Body of pancreas (tissue), 4 donors: ENCODE measurements around the gene MMP20. TPM values are rescaled to one million over a fixed set of nuclear protein-coding genes. Genes with fewer than 3 reads are reported as not detected.

Source experiments
- ATAC-seq: fragments of 150-250 bp; one replicate; pipeline ENCODE4 v1.9.1; 2016
- DNase-seq, 4 donors: peaks; one replicate each; pipeline ENCODE4 v3.0.0-alpha.2; 2019
- H3K27ac ChIP-seq, 4 donors: fragments of 200-600 bp; sonication (generic); 1 replicate in 3 of 4; 2 replicates in 1 of 4; pipeline versions ENCODE4 v1.5.1 to v1.6.1; 2016 to 2019; ENCODE audit warnings: mild to moderate bottlenecking in 1 of 4, mixed read lengths in 1 of 4, moderate library complexity in 1 of 4
- H3K27me3 ChIP-seq, 2 donors: fragments of 200-600 bp; sonication (generic); one replicate each; pipeline ENCODE4 v1.6.0; 2016; ENCODE audit warnings: mild to moderate bottlenecking in 1 of 2
- H3K36me3 ChIP-seq, 2 donors: fragments of 200-600 bp; sonication (generic); replicated peaks in 1 of 2; 2 replicates each; pipeline ENCODE4 v1.5.1; 2016; ENCODE audit warnings: low read depth in 2 of 2; ENCODE audit not compliant: insufficient read depth in 1 of 2
- H3K4me1 ChIP-seq: fragments of 200-600 bp; sonication (generic); one replicate; pipeline ENCODE4 v1.6.0; 2016
- H3K4me3 ChIP-seq, 2 donors: fragments of 200-600 bp; sonication (generic); 1 replicate in 1 of 2; 2 replicates in 1 of 2; pipeline ENCODE4 v1.5.1; 2016 to 2019
- H3K9me3 ChIP-seq, 3 donors: fragments of 200-600 bp; sonication (generic); 1 replicate in 2 of 3; 2 replicates in 1 of 3; pipeline ENCODE4 v1.5.1; 2016
- CTCF ChIP-seq, 7 experiments: fragments of 450-650 bp in 4 of 7; fragments of 200-600 bp in 3 of 7; sonication (generic) in 3 of 7; IDR thresholded peaks; one replicate each; pipeline ENCODE4 v1.5.1; 2016 to 2019; ENCODE audit warnings: antibody characterized with exemption in 7 of 7
- POLR2A ChIP-seq, 3 donors: fragments of 450-650 bp; IDR thresholded peaks; one replicate each; pipeline ENCODE4 v1.6.1; 2016; ENCODE audit warnings: antibody characterized with exemption in 3 of 3, mild to moderate bottlenecking in 2 of 3
- WGBS, 2 donors: methylation state at CpG; one replicate each; pipeline ENCODE4 v1.1.5; 2017; 5-methylcytosine and 5-hydroxymethylcytosine counted together
- intact Hi-C: fragments of 100-400 bp; cut with DNase I; formaldehyde crosslinking; loops from one replicate; pipeline ENCODE4 v1.15.1; 2023
- total RNA-seq, 2 donors: library from RNA; depleted of rRNA; stranded (reverse); fragments of >200 nt; gene quantifications; one replicate each; pipeline ENCODE4 v1.1.0, GENCODE V29; 2016

The MMP20 gene
- total RNA-seq, 2 donors from 2014 or later: not detected

DNA sequence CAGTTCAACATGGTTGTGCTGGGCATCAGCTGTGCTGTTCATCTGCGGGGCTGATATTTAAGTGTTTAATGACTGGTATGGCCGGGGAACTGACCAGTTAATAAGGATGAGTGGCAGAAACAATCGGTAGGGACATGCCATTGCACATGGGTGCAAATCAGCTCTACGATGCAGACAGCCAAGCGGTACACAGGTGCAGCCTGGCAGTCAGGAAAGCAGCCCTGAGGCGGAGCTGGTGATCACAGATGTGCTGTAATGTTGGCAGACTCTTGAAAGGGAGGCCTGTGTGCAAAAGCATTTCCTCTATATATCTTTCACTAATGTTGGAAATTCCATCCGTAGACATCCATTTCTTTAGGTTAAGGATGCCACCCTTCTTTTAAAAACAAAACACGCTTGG is 1.1 kb downstream of the MMP20 start:
- no peak for DNase-seq
- Histone ChIP-seq H3K27ac (no peak overlapping the region), H3K9me3 (no peaks in the 10 kb centered on the region), H3K4me3 (no peak overlapping the region), H3K36me3 (no peaks in the 10 kb centered on the region), H3K27me3 (no peaks in the 10 kb centered on the region), H3K4me1 (no peaks in the 10 kb centered on the region)
- WGBS, 2 donors: 70 to 78% methylated on average over 8 of the region's 8 CpGs
- no peak for ATAC-seq
- TF ChIP-seq CTCF (IDR thresholded peaks at IDR 0.05): no peak
- TF ChIP-seq POLR2A (IDR thresholded peaks at IDR 0.05): no peak
- intact Hi-C loops: no loop called here

GRCh38 chr11:102623128-102623527 is 2.0 kb downstream of the MMP20 start:
- H3K27ac ChIP-seq: no peak overlapping the region
- no peak for ATAC-seq
- 72 to 77% methylated on average over 5 of the region's 5 CpGs for WGBS, 2 donors

GRCh38 chr11:102622258-102622657 is 2.9 kb downstream of the MMP20 start:
- ATAC-seq (no peak), DNase-seq (no peak)
- intact Hi-C loops: no loop called here

More at GRCh38 chr11:102623128-102623527, 2.0 kb downstream of the MMP20 start:
- no peaks in the 10 kb centered on the region for H3K4me1 ChIP-seq
- no peak overlapping the region for H3K4me3 ChIP-seq
- H3K9me3 ChIP-seq: no peaks in the 10 kb centered on the region
- H3K27me3 ChIP-seq: no peaks in the 10 kb centered on the region
- H3K36me3 ChIP-seq: no peaks in the 10 kb centered on the region
- no peak for DNase-seq
- intact Hi-C loops: no loop called here
- TF ChIP-seq CTCF (IDR thresholded peaks at IDR 0.05): no peak
- no peak for TF ChIP-seq POLR2A (IDR thresholded peaks at IDR 0.05)

DNA sequence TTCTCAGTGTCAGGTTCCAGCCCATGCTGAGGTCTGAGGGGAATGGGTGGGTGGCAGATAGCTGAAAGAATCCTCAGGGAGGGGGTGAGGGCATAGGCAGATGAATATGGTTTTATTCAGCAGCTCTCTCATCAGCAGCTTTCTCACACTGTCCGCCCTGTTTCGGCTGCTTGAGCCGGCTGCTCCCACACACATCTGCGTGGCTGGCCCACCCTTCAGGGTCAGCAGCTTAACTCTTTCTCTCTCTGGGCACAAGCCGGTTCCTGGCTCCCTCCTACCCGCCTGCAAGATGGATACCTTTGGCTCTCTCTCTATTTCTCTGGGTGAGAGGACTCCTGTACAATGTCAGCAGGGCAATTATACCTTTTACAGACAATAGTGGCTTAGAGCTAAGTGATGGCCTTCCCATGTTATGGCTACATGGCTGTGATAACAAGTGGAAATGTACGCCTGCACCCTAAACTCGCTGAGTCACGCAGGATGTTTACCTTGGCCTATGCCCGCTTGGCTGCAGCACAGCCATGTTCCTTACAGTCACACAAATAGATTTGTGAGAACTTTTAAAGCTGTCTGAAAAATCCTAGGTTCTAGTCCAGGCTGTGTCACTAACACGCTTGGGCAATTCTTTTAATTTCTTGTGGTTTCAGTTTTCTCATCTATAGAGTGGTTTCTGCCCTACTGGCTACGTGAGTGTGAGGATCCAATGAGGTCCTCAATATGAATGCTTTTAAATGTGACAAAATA is 4.1 kb downstream of the MMP20 start:
- H3K27me3 ChIP-seq: no peaks in the 10 kb centered on the region
- DNase-seq (peak in 1 of 4 donors; percentile 23), ATAC-seq (no peak)
- TF ChIP-seq CTCF (IDR thresholded peaks at IDR 0.05) (no peak), POLR2A (IDR thresholded peaks at IDR 0.05) (no peak)
- no peak overlapping the region for H3K4me3 ChIP-seq
- intact Hi-C loops: no loop called here
- H3K4me1 ChIP-seq: no peaks in the 10 kb centered on the region
- 70% methylated on average over 12 of the region's 12 CpGs for WGBS, 2 donors
- no peaks in the 10 kb centered on the region for H3K36me3 ChIP-seq
- H3K27ac ChIP-seq: no peak overlapping the region
- no peaks in the 10 kb centered on the region for H3K9me3 ChIP-seq

More at GRCh38 chr11:102622258-102622657, 2.9 kb downstream of the MMP20 start:
- no peak overlapping the region for H3K4me3 ChIP-seq
- no peaks in the 10 kb centered on the region for H3K9me3 ChIP-seq
- no peaks in the 10 kb centered on the region for H3K36me3 ChIP-seq
- no peaks in the 10 kb centered on the region for H3K27me3 ChIP-seq
- H3K4me1 ChIP-seq: no peaks in the 10 kb centered on the region
- no peak for TF ChIP-seq POLR2A (IDR thresholded peaks at IDR 0.05)
- TF ChIP-seq CTCF (IDR thresholded peaks at IDR 0.05): no peak
- H3K27ac ChIP-seq: no peak overlapping the region
- WGBS, 2 donors: 61 to 72% methylated on average over 5 of the region's 5 CpGs

- DNase-seq (no peak), ATAC-seq (no peak)
- TF ChIP-seq CTCF (IDR thresholded peaks at IDR 0.05): no peak
- TF ChIP-seq POLR2A (IDR thresholded peaks at IDR 0.05): no peak
- Histone ChIP-seq H3K9me3 (no peaks in the 10 kb centered on the region), H3K4me3 (no peak overlapping the region), H3K36me3 (no peaks in the 10 kb centered on the region), H3K4me1 (no peaks in the 10 kb centered on the region), H3K27me3 (no peaks in the 10 kb centered on the region), H3K27ac (no peak overlapping the region)
- intact Hi-C loops: no loop called here
These were observed 5.0 kb downstream of the MMP20 start for GRCh38 chr11:102620179-102620578.
